GM18873 (cell line): ENCODE measurements around the gene AOPEP.
"Not testable (repeated sequence)": the region's sequence is repeated elsewhere in the genome, so short reads cannot be mapped to it uniquely, and the experiment has no call there.

Experiments
- ATAC-seq: cut with Tn5 transposase; IDR thresholded peaks from one replicate; pipeline ENCODE4 v1.9.1; 2021; ENCODE audit warnings: mild to moderate bottlenecking, moderate library complexity, moderate number of reproducible peaks; ENCODE audit not compliant: unreplicated experiment, low FRiP score

Gene AOPEP

DNA sequence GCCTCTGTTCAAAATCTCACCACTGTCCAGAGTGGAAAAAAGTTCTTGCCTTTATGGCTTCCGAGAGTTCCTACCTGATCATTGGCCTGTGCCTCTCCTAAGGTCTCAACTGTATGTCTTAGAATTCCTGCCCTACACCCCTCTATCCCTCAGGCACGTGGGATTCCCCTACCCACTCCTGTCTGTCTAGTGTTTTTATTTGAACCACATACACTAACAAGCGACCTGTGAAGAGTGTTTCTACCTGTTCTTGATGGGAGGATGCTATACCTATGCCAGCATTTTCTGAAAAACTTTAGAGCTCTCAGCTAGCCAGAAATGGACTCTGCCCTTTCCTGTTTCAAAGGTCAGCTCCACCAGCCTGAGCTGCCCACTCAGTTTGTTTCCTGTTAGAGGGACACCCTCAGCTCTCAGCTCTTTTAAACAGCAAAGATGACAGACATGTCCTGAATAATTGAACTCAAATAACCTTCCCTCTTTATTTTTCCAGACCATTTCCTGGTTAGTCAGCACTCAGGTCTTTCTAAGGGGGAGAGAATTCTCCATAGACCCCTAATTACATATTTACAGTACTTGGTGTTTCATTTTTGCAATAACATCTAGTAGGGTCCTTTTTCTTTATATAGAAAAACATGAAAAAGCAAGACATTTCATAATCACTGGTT lies 214.8 kb downstream of the AOPEP start:
- no peak for ATAC-seq

DNA sequence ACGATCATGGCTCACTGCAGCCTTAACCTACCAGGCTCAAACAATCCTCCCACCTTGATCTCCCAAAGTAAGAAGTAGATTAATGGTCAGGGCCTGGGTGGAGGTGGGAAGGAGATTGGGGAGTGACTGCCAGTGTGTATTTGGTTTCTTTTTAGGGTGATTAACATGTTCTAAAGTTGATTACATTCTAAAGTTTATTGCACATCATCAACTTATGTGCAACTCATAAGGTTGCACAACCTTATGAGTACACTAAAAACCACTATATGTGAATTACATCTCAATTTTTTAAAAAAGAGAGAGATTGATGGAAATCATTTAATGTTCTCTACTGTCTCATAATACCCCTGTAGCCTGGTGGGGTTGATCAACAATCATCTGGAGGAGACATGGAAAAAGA lies 218.1 kb downstream of the AOPEP start:
- ATAC-seq: no peak

DNA sequence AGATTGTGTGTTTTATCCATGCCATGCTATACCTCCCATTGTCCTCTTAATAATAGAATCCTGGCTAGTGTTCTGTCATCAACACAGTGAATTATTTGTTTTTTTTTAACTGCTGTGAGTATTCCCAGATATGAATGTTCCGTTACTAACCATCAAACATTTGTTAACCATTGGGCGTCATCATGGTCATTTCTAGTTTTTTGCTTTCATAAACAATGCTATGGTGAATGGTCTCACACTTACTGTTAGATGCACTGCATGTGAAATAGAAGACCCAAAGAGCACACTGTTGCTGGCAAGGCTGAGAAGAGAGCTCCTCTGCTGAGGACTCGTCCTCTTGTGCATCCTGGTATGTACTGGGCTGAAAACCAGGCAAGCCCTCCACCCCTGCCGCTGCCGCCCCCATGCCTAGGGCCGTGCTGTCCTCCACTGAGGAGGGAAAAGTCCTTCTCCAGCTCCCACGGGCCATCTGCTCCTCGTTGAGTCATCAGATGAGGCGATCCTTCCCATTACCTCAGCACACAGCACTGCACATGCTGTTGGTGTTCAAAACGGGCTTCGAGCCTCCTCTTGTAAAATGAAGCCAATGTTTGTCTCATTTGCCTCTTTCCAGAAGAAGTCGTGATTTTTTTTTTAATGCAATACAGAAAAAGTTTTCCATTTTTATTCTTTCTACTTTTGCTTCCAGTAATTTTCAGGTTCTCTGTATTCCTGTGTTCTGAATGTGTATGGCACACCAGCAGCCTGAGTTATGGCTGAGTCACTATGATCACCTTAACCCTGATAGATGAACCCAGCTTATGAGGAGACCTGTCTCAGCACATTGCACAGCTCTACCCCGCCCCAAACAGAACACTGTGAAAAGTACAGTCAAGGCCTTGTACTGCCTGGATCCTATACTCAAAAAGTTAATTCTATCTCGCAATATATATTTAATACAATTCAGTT lies 219.0 kb downstream of the AOPEP start:
- no peak for ATAC-seq

DNA sequence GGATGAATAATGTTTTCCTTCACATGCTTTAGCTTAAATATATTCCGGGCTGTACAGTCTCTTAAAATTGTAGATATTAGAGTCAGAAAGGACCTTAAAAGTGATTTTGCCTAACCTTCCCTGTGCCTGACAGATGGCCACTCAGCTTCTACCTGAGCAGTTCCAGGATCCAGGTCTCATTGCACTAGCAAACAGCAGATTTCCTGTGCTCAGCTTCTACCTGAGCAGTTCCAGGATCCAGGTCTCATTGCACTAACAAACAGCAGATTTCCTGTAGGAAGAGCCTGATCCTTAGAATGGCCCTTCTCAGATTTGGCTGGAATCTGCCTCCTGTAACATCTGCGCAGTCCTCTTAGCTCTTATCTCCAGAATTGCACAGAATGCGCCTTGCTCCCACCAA lies 219.8 kb downstream of the AOPEP start:
- ATAC-seq: no peak

DNA sequence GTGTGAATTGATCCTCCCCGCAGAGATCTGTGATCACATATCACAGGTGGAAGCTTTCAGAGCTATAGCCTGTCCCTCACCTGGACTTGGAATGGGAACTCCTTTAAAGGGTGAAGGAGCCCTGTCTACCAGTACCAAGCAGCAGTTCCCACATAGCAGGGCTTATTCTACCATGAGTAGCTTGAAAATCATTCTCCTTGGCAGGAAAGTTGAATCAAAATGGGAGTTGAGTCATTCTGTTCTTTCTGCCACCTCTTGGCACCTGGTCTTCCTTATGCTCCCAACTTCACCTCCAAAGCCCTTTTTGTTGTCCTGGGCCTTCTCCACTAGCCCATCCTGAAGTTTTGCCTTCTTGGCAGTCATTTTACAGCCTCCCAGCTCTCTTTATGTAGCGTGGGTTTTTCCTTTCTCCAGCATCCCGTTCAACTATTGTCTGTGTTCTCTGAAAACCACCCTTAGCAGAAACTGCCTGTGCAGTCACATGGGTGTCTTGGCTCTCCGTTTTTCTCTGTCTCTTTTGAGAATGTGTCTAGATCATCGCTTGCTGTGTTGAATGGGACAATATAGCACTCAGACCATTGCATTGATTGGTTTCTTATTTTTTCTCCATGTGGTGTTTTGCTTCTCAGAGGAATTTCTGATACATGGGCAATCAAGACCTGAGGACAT lies 222.2 kb downstream of the AOPEP start:
- ATAC-seq: no peak

DNA sequence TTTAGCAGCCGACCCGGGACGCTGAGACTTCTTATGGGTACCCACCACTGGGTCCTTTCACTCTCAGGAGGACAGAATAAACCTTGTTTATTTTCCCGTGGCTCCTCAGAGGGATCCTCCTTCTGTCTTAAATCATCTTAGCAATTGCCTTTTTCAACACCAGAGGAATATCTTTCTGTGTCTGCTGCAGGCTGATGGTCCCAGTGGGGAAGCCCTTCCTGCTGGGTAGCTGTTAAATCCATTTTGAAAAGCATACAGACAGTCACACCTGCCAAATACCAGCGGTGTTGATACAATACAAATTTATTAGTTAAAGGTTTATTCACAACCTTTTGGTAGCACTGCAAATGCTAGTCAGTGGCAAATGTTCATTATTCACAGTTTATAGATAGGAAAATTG lies 222.9 kb downstream of the AOPEP start:
- no peak for ATAC-seq

DNA sequence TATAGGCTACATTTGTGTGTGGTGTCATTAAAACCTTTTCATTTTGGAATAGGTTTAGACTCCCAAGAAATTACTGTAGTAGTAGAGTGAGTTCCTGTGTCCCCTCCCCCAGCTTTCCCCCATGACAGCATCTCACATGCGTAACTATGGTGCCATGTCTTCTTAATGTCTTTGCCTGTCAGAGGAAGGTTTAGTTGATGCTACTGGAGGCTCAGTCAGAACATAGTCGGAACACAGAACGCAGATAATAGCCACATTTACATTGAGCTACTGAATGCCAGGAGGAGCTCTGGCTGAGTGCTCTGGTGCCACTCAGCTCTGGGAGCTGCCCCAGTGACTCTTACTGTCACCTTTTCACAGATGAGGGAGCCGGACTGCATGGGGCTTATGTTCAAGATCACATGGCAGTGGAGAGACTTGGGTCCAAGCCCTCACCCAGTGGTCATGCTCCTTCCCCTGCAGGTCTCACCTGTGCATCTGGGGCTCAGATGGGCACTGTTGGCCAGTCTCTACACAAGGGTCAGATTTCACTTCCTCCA lies 223.6 kb downstream of the AOPEP start:
- no peak for ATAC-seq

DNA sequence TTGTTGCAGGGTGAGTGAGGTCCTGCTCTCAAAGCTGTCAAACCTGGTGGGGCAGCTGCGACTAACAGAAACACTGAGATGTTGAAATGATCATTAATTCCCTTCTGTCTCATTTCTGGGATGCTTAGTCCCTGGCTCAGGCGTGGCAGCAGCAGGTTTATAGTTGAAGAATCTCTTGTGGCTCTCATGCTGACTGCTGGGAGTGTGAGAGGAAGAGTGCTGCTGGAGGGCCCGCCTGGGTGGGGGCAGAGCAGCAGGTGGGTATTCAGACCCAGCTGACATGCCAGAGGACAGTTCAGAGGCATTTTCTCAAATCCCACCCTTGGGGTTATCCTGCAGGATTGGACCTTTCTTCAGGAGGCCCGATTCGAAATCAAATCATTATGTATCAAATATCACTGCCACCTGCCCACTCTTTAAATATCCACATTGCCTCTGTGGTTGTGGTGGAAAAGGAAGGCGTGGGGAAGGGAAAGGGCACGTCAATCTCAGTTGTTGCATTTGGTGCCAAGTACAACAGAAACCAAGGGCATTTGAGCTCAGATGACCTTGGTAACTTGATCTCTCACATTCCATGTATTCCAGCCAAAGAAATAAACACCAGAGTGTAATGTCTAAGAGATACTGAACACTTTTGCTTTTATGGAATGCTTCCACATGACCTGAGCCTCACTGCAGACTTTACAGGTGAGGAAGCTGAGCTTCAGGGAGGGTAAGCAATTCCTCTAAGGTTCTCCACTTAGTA lies 224.3 kb downstream of the AOPEP start:
- ATAC-seq: no peak

DNA sequence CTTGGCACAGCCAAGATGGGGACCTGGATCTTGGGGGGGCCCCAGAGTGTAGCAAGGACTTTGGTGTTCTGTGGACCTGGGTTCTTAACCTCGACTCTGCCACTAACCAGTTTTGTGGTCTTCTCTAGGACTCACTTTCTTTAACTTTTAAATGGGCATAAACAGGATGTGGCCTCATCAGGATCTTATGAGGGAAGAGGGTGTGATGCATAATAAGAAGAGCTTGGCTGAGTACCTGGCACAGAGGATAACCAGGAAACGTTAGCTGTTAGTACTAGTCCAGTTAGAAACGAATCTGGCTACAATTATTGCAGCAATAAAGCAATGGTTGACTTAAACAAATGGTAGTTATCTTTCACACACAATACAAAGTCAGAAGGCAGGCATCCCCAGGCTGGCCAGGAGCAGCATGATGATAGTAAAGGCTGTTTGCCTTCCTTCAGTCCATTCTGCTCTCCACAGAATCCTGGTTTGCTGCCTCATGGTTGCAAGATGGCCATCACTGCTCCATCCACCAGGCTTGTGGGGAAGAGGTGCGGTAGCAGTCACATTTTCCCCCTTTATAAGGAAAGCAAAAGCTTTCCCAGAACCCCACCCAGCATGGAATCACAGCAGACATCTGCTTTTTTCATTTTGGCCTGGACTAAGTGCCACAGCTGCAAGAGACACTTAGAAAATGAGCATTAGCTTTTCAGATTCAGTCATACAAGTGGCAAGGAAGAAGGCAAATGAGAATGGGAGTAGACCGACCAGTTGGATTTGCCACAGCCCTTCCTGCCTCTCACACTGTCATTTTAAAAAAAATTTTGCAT lies 225.0 kb downstream of the AOPEP start:
- ATAC-seq: no peak

DNA sequence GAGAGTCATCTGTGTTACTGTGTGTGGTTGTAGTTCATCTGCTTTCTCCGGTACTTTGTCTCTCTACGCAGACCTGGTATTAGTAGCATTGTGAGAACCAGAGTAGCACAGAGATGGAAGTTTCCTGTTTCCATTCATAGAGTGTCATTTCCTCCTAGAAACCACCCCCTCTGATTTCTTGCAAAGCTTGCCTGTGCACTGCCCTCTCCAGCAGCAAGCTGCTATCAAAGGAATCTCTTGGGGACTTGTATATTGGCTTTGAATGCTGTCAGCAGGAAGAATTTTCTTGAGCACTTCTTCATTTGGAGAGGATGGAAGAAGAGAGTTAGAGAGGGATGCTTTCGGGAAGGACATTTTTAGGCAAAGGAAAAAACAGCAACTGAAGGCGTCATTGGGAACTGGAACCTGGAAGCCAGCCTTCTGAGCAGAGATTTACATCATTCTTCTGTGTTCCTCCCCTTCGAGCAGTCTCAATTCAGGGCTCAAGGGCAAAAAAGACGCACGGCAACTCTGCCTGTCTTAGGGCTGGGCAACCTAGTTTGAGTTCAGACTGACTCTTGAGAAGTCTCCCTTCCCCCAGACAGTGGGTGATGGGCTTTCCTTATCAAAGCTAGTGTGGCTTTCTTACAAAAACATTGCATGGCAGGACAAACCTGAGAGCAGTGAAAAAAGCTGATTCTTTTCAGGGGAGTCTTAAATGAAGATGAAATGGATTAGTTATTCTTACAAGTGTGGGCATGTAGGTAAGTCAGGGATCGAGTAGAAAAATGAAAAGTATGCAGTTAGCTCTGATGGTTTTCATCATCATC lies 226.3 kb downstream of the AOPEP start:
- ATAC-seq: no peak

DNA sequence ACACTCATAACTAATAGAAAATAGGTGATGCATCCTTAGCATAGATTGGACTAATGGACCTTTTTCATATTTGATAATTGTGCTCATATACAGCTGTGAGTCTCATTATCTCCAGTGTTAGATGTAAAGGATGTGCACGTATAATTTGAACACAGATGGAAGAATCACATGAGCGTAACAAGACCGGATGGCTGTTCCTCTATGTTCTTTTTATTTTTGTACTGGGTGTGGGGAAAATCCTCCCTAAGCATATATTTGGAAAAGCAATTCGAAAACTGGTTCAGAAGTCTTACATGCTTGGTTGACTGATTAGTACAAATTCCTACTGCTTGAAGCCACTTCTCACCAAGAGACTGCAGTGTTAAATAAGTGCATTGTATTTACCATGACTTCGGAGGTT lies 230.2 kb downstream of the AOPEP start:
- ATAC-seq: no peak

DNA sequence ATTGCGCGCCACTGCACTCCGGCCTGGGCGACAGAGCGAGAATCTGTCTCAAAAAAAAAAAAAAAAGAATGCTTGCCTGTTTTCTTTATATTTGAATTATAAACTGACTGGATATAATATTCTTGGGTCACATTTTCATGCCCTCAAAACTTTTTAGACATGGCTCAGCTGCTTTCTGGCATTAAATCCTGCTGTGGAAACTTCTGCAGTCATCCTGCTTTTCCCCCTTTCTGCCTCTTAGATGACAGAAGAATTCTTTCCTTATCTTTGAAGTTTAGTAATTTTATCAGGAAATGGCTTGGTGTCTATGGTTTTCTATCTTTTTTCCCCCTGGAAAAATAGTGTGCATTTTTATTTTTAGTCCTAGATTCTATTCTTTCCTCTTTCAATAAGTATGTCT lies 234.5 kb downstream of the AOPEP start:
- no peak for ATAC-seq

DNA sequence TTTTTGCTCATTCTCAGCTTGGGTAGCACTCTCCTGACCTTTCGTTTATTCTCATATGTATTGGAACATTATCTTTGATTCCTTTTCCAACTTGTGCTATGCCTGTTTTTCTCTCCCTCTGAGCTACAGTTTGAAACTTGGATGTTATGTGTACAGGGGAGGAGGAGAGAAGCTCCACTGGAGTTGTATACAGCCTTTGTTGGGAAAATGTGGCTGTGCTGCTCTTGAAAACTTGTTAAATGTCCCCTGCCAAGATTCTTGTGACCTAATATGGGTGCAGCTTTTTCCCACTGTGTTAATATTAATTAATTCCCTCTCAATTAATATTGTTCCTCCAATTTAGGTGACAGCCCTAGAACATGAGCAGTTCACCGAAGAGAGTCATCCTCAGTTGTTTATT lies 235.4 kb downstream of the AOPEP start:
- ATAC-seq: no peak

DNA sequence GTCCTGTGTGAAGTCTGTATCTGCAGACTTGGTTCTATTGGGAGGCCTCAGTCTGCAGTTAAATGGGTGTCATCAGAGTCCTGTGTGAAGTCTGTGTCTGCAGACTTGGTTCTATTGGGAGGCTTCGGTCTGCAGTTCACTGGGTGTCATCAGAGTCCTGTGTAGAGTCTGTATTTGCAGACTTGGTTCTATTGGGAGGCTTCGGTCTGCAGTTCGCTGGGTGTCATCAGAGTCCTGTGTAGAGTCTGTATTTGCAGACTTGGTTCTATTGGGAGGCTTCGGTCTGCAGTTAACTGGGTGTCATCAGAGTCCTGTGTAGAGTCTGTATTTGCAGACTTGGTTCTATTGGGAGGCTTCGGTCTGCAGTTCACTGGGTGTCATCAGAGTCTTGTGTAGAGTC lies 239.1 kb downstream of the AOPEP start:
- not testable (repeated sequence) for ATAC-seq

DNA sequence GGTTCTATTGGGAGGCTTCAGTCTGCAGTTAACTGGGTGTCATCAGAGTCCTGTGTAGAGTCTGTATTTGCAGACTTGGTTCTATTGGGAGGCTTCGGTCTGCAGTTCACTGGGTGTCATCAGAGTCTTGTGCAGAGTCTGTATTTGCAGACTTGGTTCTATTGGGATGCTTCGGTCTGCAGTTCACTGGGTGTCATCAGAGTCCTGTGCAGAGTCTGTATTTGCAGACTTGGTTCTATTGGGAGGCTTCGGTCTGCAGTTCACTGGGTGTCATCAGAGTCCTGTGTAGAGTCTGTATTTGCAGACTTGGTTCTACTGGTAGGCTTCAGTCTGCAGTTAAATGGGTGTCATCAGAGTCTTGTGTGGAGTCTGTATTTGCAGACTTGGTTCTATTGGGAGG lies 239.5 kb downstream of the AOPEP start:
- not testable (repeated sequence) for ATAC-seq

DNA sequence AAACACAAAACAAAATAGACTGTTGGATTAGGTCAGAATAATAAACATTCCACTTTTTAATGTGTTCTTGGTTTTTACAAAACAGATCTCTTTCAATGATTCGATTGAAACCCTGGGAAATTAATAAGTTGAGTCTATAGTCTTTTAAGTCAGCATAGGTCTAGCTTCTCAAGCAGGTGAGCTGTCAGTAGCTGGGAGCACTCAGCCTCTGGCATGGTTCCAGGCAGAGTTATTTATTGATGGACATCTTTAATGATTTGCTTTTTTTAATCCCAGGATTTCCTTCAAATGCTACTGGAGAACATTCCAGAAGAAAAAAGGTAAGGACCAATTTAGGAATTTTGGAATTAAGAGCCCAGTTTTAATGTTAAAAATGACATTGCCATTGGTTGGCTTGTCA lies 241.0 kb downstream of the AOPEP start:
- ATAC-seq: no peak

DNA sequence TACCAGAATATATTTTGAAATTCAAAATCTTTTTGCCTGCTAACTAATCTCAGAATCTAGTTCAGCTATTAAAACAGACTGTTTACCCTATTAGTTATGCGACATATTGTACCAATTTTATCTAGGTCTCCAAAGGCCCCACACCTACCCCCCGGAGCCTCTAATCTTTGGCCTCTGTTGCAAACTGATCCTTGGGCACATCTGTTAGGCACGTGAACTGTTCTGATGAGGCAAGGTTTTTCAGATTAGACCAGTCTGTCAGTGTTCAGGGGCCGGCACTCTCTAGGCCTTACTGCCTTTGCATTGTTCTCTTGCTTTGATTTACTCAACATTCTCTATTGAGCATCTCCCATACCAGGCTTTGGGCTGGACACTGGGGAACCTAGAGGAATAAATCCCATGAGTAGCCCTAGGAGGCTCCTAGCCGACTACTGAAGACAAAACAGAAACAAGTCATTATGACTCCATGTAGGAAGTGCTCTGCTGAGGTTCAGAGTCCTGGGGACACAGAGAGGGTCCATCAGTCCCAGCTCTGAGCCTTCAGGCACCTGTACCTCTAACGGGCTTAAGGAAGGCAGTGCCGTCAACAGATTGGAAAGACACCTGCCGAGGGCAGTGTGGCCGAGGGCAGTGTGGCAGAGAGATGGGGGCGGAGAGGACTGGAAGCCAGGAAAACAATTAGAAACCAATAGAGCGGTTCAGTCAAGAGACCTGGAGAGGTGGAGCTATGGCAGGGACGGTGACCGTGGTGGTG lies 245.1 kb downstream of the AOPEP start:
- ATAC-seq: no peak

DNA sequence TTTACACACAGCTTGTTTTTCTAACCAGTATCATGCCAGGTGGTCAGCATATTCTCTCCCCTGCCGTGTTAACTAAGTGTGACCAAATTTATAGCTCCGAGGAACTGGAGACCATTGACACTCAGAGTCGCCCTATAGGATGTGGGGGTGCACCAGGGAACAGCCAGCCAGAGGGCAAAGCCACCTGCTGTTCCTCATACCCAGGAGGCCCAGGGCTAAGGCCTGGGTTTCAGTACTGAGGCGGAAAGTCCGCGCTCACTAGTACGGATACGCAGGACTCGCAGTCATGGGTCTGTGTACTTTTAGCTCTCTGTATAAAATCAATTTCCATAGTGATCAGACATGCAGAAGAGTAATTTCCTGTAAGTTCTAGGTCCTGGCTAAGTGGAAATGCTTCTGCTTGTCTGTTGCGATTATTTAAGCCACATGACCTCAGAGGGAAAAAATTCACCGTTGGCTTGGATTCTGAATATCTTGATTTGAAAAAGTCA lies 247.0 kb downstream of the AOPEP start:
- no peak for ATAC-seq
